ENCODE results near the gene AKAP13.

The AKAP13 gene

DNA sequence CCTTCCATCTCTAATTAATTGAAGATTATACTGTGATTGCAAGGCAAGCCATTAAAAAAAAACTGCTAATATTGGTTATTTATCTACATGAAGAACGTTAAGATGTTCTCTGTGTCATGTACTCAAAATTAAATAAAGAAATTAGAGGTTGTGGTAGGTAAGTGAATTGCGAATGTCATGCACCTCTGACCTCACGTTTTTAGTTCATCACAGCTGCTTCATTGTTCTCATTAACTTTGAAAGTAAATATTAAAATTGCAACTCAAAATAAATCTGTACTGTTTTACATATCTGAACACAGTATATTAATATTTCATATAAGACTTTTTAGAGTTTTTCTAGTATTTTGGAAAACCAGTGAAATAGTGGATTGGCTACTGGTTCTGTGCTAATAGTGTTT is 320.4 kb downstream of the AKAP13 start:
- no peak for DNase-seq (ENCODE audit: low read depth in 2 of 2)

GRCh38 chr15:85702321-85703101 is 322.1 kb downstream of the AKAP13 start:
- no peak for DNase-seq (ENCODE audit: low read depth in 2 of 2)

DNA sequence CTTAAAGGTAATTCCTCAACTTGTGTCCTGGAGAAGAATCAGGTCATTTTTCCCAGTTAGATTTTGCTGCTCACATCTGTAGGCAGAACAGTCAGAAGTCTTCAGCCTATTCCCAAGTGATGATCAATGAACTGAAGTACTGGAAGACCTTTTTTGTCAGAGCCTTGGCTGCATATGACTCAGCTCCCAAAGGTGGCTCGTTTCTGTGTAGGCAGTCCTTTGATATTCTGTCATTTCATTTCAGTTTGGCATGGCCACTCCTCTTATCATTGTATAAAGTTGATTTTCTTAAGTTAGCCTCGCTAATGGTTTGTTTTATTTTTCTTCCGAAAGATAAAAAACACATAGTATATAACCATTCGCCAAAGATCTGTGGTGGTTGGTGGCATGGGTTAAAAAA is 323.7 kb downstream of the AKAP13 start:
- no peak for DNase-seq (ENCODE audit: low read depth in 2 of 2)

DNA sequence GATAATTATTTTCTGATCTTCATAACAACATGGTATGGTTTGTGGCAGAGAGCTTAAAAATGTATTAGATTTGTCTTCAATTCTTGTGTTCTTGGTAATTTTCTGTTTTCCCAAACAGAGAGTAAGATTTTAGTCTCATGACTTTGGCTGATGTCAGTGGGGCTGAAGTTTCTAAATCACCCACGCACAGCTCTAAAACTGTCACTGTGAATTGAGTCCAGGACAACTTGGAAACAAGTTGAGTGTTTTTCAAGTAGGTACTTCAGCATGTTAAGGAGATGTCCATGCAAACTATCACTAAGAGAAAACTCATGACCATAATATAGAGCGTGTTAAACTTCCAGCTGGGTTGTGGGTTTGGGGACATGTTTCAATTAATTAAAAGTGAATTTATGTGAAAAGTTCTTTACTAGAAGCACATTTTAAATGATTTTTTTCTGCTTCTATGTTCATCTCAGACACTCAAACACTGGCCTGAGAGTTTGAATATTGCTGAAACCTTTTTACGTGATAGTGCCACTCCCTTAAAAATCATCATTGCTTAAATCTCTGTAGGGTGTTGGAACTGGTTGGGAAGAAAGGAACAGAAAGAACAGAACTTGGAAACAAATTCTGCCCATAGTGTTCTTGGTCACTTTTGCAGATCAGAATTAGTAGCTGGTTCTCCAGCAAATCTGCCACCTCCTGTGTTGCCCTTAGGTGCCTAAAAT is 324.5 kb downstream of the AKAP13 start:
- no peak for DNase-seq (ENCODE audit: low read depth in 2 of 2)

DNA sequence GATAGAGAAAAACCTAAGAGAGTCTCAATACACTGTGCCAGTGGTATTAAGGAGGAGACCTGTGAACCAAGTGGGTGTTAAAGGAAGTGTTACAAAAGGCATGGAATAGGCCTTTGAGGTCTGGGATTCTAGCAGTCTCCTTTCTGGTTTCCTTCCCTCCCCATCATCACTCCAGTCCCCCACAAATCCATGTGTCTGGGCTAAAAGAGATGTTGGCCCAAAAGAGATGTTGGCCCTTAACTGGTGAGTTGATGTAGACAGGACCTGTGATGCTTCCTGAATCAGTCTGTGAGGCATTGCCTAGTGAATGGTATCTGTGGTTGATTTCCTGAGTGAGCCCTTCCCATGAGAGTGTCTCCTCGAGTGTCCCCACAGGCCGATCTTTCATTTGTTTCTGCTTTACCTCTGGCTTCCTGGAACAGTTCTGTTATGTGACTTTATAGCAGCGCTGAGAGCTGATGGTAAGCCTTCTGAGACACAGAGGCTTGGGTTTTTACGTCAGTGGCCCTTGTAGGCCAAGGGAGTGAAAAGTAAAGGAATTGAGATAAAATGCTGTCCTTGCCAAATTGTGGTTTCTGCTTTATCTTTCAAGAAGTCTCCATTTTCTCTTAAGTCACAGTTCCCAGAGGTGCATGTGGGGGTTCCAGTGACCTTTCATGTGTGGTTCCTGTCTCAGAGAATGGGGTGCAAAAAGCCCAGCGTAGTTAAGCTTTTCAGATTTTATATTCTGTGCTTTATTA is 326.5 kb downstream of the AKAP13 start:
- DNase-seq (ENCODE audit: low read depth in 2 of 2), result no peak

- DNase-seq (ENCODE audit: low read depth in 2 of 2), result no peak
These were observed 327.3 kb downstream of the AKAP13 start for GRCh38 chr15:85707519-85708338.

DNA sequence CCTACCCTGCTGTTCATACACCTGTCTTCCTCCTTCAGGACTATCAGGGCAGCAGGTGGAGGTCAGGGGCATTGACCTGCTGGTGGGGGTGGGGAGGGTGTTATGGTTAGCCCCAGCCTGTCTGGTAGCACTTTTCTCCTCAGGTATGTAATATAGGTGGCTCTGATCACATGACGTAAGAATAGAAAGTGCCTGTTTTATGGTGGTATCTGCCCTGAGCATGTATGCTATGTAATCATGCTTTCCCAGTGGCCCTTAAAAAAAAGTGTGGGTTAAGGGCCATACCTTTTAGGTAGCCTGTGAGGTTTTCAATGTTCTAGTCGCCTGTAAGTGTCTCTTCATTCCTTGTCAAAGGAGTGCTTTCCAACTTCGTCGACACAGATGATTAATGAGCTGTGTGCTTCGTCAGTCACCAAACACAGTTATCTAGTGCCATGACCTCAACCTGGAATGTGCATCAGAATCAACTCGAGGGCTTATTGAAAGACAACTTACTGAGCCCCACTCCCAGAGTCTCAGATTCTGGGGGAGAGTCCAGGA is 328.1 kb downstream of the AKAP13 start:
- no peak for DNase-seq (ENCODE audit: low read depth in 2 of 2)

DNA sequence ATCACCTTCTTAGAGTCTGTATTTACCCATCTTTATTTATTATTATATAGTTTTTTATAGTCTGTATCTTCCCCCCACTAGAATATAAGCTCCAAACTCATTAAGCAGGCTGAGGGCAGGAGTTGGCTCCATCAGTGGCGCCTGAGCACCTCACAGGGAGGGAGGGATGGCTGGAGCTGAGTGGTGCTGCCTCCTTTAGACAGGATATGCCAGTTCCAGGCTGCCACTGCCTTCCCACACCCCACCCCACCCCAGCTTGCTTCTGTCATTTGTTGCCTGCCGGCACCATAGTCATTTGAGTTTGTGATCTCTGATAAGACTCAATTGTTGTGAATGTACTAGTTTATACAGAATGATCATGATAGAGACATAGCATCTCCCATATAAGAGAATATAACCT is 328.8 kb downstream of the AKAP13 start:
- DNase-seq (ENCODE audit: low read depth in 2 of 2), result no peak

GRCh38 chr15:85710340-85710842 is 330.0 kb downstream of the AKAP13 start:
- no peak for DNase-seq (ENCODE audit: low read depth in 2 of 2)

GRCh38 chr15:85711580-85712192 is 331.3 kb downstream of the AKAP13 start:
- no peak for DNase-seq (ENCODE audit: low read depth in 2 of 2)

- no peak for DNase-seq (ENCODE audit: low read depth in 2 of 2)
These were observed 335.9 kb downstream of the AKAP13 start for GRCh38 chr15:85716261-85716660.

DNA sequence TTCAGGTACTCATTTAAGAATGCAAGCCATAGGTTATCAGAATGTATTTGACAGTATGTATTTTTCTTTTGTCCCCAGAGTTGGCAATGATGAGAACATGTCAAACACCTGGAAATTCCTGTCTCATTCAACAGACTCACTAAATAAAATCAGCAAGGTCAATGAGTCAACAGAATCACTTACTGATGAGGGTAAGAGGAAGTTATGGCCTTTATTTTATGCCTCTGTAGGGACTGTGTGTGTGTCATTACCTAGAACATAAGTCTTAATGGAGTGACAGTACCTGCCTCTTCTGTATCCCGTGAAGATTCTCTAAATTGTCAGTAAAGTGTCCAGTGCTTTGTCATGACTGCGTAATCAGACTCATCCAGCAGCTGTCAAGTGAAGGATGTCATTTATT is 336.8 kb downstream of the AKAP13 start:
- DNase-seq (ENCODE audit: low read depth in 2 of 2), result no peak

DNA sequence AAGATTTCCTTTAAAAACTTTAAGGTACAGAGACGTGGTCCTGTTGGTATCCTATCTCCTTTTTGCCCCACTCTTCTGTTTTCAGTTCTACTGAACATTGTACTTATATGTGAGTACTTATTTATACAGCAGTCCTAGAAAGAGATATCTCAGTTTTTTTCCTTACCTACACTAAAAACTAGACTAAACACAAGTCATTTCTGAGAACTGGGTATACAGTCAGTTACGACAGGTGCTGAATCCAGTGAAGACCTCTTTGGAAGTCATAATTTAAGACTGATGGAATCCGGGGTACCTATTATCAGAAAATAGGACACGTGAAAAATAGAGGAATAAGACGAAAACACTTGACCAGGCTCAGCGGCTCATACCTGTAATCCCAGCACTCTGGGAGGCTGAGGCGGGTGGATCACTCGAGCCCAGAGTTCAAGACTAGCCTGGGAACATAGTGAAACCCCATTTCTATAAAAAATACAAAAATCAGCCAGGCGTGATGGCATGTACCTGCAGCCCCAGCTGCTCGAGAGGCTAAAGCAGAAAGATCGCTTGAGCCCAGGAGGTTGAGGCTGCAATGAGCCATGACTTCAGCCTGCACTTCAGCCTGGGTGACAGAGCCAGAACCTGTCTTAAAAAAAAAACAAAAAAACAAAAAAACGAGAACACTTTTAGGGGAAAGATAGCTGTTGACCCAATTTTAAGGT is 338.0 kb downstream of the AKAP13 start:
- DNase-seq (ENCODE audit: low read depth in 2 of 2), result no peak

- no peak for DNase-seq (ENCODE audit: low read depth in 2 of 2)
These were observed 338.6 kb downstream of the AKAP13 start for GRCh38 chr15:85718981-85719380.

DNA sequence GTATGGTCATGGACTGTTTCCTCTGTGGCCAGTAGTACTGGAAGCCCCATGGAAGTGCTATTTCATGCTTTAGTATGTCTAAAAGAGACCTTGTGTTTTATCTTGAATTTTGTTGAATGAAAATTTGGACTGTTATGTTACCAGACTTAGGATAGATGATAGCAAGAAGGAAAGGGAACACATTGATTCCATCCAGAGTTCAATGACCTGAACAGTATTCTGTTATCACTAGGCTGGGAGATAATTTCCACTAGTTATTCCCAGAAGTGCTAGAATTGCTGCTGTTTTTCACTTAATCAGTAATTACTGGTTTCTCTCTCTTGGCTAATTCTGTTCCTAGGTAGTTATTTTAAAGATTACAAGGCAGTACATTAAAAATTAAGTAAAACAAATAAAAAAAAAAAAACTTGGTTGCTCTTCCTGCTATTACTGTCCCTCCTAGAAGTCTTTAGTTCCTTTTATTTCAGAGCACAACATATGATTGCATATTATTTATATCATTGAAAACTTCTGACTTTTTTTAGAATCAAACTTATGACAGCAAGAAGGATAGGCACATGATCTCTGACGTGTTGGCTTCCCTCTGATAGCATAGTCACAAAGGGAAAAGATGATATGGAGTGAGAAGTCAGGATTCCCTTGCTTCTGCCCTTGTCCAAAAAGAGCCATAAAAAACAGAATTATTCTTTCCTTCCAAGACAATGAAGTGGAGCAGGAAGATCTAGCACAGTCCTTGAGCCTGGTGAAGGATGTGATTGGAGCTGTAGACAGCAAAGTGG is 342.2 kb downstream of the AKAP13 start:
- no peak for DNase-seq (ENCODE audit: low read depth in 2 of 2)

- DNase-seq (ENCODE audit: low read depth in 2 of 2), result no peak
These were observed 343.9 kb downstream of the AKAP13 start for GRCh38 chr15:85723960-85724945.

DNA sequence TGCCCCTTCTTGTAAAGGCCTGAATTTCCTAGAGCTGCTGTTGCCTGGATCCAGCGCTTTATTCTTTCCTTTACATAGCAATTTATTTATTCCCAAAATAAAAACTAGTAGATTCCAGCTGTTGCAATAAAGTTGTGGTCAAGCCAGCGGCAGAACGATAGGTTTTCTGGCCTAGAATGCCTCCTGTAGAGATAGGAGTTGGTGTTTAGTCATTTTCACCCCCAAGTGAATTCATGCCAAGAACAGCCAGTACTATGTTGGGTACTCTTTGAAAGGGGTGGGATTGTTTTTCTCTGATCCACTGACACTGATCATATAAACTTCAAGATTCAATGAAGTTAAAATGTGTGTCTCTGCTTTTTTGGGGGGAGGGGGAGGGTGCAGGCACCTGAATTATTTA is 344.6 kb downstream of the AKAP13 start:
- no peak for DNase-seq (ENCODE audit: low read depth in 2 of 2)

DNA sequence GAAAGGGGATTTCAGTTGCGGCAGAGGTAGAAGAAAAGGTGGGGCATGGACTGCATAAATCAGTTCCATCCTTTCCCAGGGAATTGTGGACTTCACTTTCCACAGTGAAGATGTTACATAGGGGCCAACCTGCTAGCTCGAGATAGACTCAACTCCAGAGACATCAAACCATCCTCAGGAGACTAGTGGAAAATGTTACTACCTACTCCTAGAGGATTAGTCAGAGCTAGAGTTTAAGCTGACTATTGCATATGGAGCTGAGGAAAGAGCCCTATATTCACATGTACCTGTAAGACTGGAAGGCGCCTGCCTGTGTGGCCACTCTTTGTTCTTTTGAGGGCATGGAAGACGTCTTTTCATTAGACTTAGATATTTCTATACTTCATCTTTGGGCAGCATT is 345.2 kb downstream of the AKAP13 start:
- no peak for DNase-seq (ENCODE audit: low read depth in 2 of 2)

Measured in activated CD8-positive, alpha-beta memory T cell treated with anti-CD3 and anti-CD28 coated beads for 4 hours (primary cell).